Esophagus squamous epithelium (tissue), 5 donors: ENCODE measurements around the gene GRIP2. TPM values are rescaled to one million over a fixed set of nuclear protein-coding genes. Genes with fewer than 3 reads are reported as not detected.

ENCODE experiments used
- DNase-seq: peaks from one replicate; lab custom pipeline; 2025; lab: John Stamatoyannopoulos, UW
- H3K27ac ChIP-seq, 4 donors: fragments of 200-600 bp; sonication (generic); one replicate each; pipeline ENCODE4 v1.5.1; 2016 to 2019; ENCODE audit warnings: mild to moderate bottlenecking in 1 of 4
- H3K27me3 ChIP-seq, 4 donors: fragments of 200-600 bp; sonication (generic); 1 replicate in 3 of 4; 2 replicates in 1 of 4; pipeline versions ENCODE4 v1.5.1 to v1.6.0; 2017 to 2021; ENCODE audit warnings: antibody characterized with exemption in 1 of 4
- H3K36me3 ChIP-seq, 3 donors: fragments of 200-600 bp; sonication (generic); one replicate each; pipeline ENCODE4 v1.5.1; 2016 to 2019
- H3K4me1 ChIP-seq, 3 donors: fragments of 200-600 bp; sonication (generic); one replicate each; pipeline ENCODE4 v1.5.1; 2017 to 2019
- H3K4me3 ChIP-seq, 4 donors: fragments of 200-600 bp; sonication (generic); 1 replicate in 3 of 4; 2 replicates in 1 of 4; pipeline ENCODE4 v1.5.1; 2016 to 2019; ENCODE audit warnings: mild to moderate bottlenecking in 2 of 4, moderate library complexity in 1 of 4
- H3K9me3 ChIP-seq, 3 donors: fragments of 200-600 bp; sonication (generic); one replicate each; pipeline ENCODE4 v1.5.1; 2016 to 2019
- CTCF ChIP-seq, 6 experiments: fragments of 450-650 bp in 4 of 6; fragments of 200-600 bp in 2 of 6; sonication (generic) in 2 of 6; IDR thresholded peaks; one replicate each; pipeline ENCODE4 v1.5.1; 2016 to 2019; ENCODE audit warnings: antibody characterized with exemption in 6 of 6, mild to moderate bottlenecking in 4 of 6, moderate library complexity in 4 of 6
- POLR2A ChIP-seq, 4 donors: fragments of 450-650 bp; IDR thresholded peaks; one replicate each; pipeline ENCODE4 v1.6.1; 2017; ENCODE audit warnings: antibody characterized with exemption in 4 of 4, mild to moderate bottlenecking in 4 of 4, moderate library complexity in 3 of 4
- WGBS, 2 donors: methylation state at CpG; one replicate each; pipeline ENCODE4 v1.1.5; 2018; 5-methylcytosine and 5-hydroxymethylcytosine counted together
- intact Hi-C: fragments of 100-400 bp; cut with DNase I; formaldehyde crosslinking; loops from one replicate; pipeline ENCODE4 v1.15.0; 2022
- total RNA-seq, 4 donors: library from RNA; depleted of rRNA; stranded (reverse); fragments of >200 nt; gene quantifications; one replicate each; pipeline ENCODE4 v1.1.0, GENCODE V29; 2016
- donor health status: DM: yes; HTN: yes; CAD: no.

GRIP2 gene
- total RNA-seq, 4 donors from 2014 or later: 0.23 to 2.9 (median 0.53) TPM

GRCh38 chr3:14487821-14488220 is 52.3 kb downstream of the GRIP2 start:
- H3K36me3 ChIP-seq: peaks cover 3 to 67% (median 7%) of the 10 kb centered on the region in 3 donors
- intact Hi-C loops: no loop called here
- 55 to 86% methylated on average over 4 of the region's 7 CpGs for WGBS, 2 donors

GRCh38 chr3:14487086-14487485 is 53.1 kb downstream of the GRIP2 start:
- Histone ChIP-seq H3K27me3 (no peaks in the 10 kb centered on the region), H3K4me3 (no peak overlapping the region), H3K9me3 (no peaks in the 10 kb centered on the region), H3K36me3 (peaks cover 3 to 74% (median 7%) of the 10 kb centered on the region in 3 donors), H3K27ac (no peak overlapping the region), H3K4me1 (peaks cover 0 to 29% (median 13%) of the 10 kb centered on the region in 3 donors)
- 91 to 92% methylated on average over 5 to 8 of the region's 8 CpGs for whole genome bisulfite sequencing, 2 donors
- no peak for TF ChIP-seq POLR2A (IDR thresholded peaks at IDR 0.05)
- TF ChIP-seq CTCF (IDR thresholded peaks at IDR 0.05): no peak
- DNase-seq: no peak
- intact Hi-C loops: no loop called here

More at GRCh38 chr3:14487821-14488220, 52.3 kb downstream of the GRIP2 start:
- Histone ChIP-seq H3K4me3 (no peak overlapping the region), H3K27ac (no peak overlapping the region), H3K9me3 (no peaks in the 10 kb centered on the region), H3K4me1 (peaks cover 0 to 23% (median 6%) of the 10 kb centered on the region in 3 donors), H3K27me3 (no peaks in the 10 kb centered on the region)
- TF ChIP-seq CTCF (IDR thresholded peaks at IDR 0.05) (no peak), POLR2A (IDR thresholded peaks at IDR 0.05) (no peak)
- DNase-seq: no peak

- Histone ChIP-seq H3K36me3 (peaks cover 3 to 81% (median 11%) of the 10 kb centered on the region in 3 donors), H3K4me1 (peaks cover 0 to 35% (median 16%) of the 10 kb centered on the region in 3 donors)
- intact Hi-C loops: no loop called here
Measured at GRCh38 chr3:14486460-14486859, 53.7 kb downstream of the GRIP2 start.

GRCh38 chr3:14485981-14486380 is 54.2 kb downstream of the GRIP2 start:
- Histone ChIP-seq H3K4me3 (no peak overlapping the region), H3K27me3 (no peaks in the 10 kb centered on the region), H3K27ac (no peak overlapping the region), H3K9me3 (no peaks in the 10 kb centered on the region), H3K4me1 (peaks cover 0 to 40% (median 16%) of the 10 kb centered on the region in 3 donors), H3K36me3 (peaks cover 3 to 86% (median 15%) of the 10 kb centered on the region in 3 donors)
- 90% methylated on average over 3 of the region's 3 CpGs; no CpG with 5 or more reads in 1 of the 2 donors for WGBS, 2 donors
- TF ChIP-seq CTCF (IDR thresholded peaks at IDR 0.05): no peak
- no peak for DNase-seq
- intact Hi-C loops: no loop called here

More at GRCh38 chr3:14486460-14486859, 53.7 kb downstream of the GRIP2 start:
- Histone ChIP-seq H3K27ac (no peak overlapping the region), H3K9me3 (no peaks in the 10 kb centered on the region), H3K4me3 (no peak overlapping the region), H3K27me3 (no peaks in the 10 kb centered on the region)
- TF ChIP-seq CTCF (IDR thresholded peaks at IDR 0.05): no peak
- no peak for TF ChIP-seq POLR2A (IDR thresholded peaks at IDR 0.05)
- 69 to 75% methylated on average over 5 of the region's 5 CpGs for WGBS, 2 donors
- no peak for DNase-seq

GRCh38 chr3:14484741-14485140 is 55.4 kb downstream of the GRIP2 start:
- H3K36me3 ChIP-seq: peaks cover 3 to 92% (median 15%) of the 10 kb centered on the region in 3 donors

More at GRCh38 chr3:14484741-14485140, 55.4 kb downstream of the GRIP2 start:
- H3K27ac ChIP-seq: no peak overlapping the region
- DNase-seq: no peak
- no peaks in the 10 kb centered on the region for H3K9me3 ChIP-seq
- TF ChIP-seq POLR2A (IDR thresholded peaks at IDR 0.05): no peak
- TF ChIP-seq CTCF (IDR thresholded peaks at IDR 0.05): no peak
- intact Hi-C loops: no loop called here
- H3K4me3 ChIP-seq: no peak overlapping the region
- peaks cover 0 to 51% (median 16%) of the 10 kb centered on the region in 3 donors for H3K4me1 ChIP-seq
- WGBS, 2 donors: 84 to 88% methylated on average over 14 to 16 of the region's 17 CpGs
- no peaks in the 10 kb centered on the region for H3K27me3 ChIP-seq
